Renal pelvis (tissue), 4 donors: Measurements from ENCODE around the gene FAM149B1. TPM values are rescaled to one million over a fixed set of nuclear protein-coding genes. Genes with fewer than 3 reads are reported as not detected.
"Not testable (repeated sequence)": the region's sequence is repeated elsewhere in the genome, so short reads cannot be mapped to it uniquely, and the experiment has no call there.

ENCODE experiments used
- DNase-seq: peaks from one replicate; pipeline ENCODE4 v3.0.0-alpha.2; 2013
- polyA plus RNA-seq, 3 donors: library from polyadenylated mRNA; unstranded; fragments of 120-200 nt; gene quantifications; one replicate each; pipeline ENCODE4 v1.2.1, GENCODE V29; 2013; ENCODE audit not compliant: insufficient read length in 3 of 3

The FAM149B1 gene
- polyA plus RNA-seq, 3 donors: 34.5 to 59.1 (median 51.8) TPM

GRCh38 chr10:73228247-73228646, 60.3 kb downstream of the FAM149B1 start:
- no peak for DNase-seq

GRCh38 chr10:73229567-73229966, 61.6 kb downstream of the FAM149B1 start:
- DNase-seq: no peak

GRCh38 chr10:73232887-73233286, 65.0 kb downstream of the FAM149B1 start:
- no peak for DNase-seq

- no peak for DNase-seq
Measured at GRCh38 chr10:73233883-73234282, 66.0 kb downstream of the FAM149B1 start.

GRCh38 chr10:73234695-73235094, 66.8 kb downstream of the FAM149B1 start:
- no peak for DNase-seq

- DNase-seq: no peak
Measured at GRCh38 chr10:73238990-73239566, 71.2 kb downstream of the FAM149B1 start.

- no peak for DNase-seq
Measured at GRCh38 chr10:73239908-73240307, 72.0 kb downstream of the FAM149B1 start.

- DNase-seq: no peak
Measured at GRCh38 chr10:73244866-73245477, 77.1 kb downstream of the FAM149B1 start.

GRCh38 chr10:73246322-73246645, 78.4 kb downstream of the FAM149B1 start:
- DNase-seq: no peak

GRCh38 chr10:73246646-73247508, 79.0 kb downstream of the FAM149B1 start, which contains the start of gene DNAJC9:
Gene DNAJC9 (minus strand): TSS chr10:73247255. CDS start chr10:73247189, 66 bp downstream.
- DNase-seq: peak; percentile 96

GRCh38 chr10:73247509-73248258, 79.8 kb downstream of the FAM149B1 start:
- DNase-seq: no peak

- DNase-seq: no peak
Measured at GRCh38 chr10:73248259-73248724, 80.4 kb downstream of the FAM149B1 start.

- no peak for DNase-seq
Measured at GRCh38 chr10:73251683-73252444, 83.9 kb downstream of the FAM149B1 start.

GRCh38 chr10:73252445-73253224, 84.7 kb downstream of the FAM149B1 start, which contains the start of gene MRPS16:
Gene MRPS16 (minus strand): TSS chr10:73252644. CDS start chr10:73252482, 162 bp downstream.
- DNase-seq: peak; percentile 98

- DNase-seq: no peak
Measured at GRCh38 chr10:73253225-73253555, 85.3 kb downstream of the FAM149B1 start.

GRCh38 chr10:73258612-73259011, 90.7 kb downstream of the FAM149B1 start:
- not testable (repeated sequence) for DNase-seq

- no peak for DNase-seq
Measured at GRCh38 chr10:73261362-73261995, 93.6 kb downstream of the FAM149B1 start.

- no peak for DNase-seq
Measured at GRCh38 chr10:73262105-73262730, 94.3 kb downstream of the FAM149B1 start.

GRCh38 chr10:73262880-73263555, 95.1 kb downstream of the FAM149B1 start:
- DNase-seq: no peak
